NCI-H460 (cell line): ENCODE results near the gene OMA1. TPM values are rescaled to one million over a fixed set of nuclear protein-coding genes. Genes with fewer than 3 reads are reported as not detected.
"Not testable (repeated sequence)": the region's sequence is repeated elsewhere in the genome, so short reads cannot be mapped to it uniquely, and the experiment has no call there.

Experiments used
- DNase-seq: peaks from one replicate; pipeline ENCODE4 v3.0.0-alpha.2; 2016; ENCODE audit warnings: low read depth; ENCODE audit errors: extremely low read depth
- total RNA-seq: library from RNA; depleted of rRNA; stranded (reverse); fragments of >200 nt; shearing (Covaris generic); gene quantifications from 2 replicates; pipeline ENCODE4 v1.2.3, GENCODE V29; 2014

The OMA1 gene
- total RNA-seq, 1 experiment from 2014 or later = 14.4 TPM

GRCh38 chr1:58574816-58575215, 28.3 kb upstream of the OMA1 start:
- no peak for DNase-seq

GRCh38 chr1:58573705-58574591, 27.4 kb upstream of the OMA1 start:
- no peak for DNase-seq

- no peak for DNase-seq
These were observed 26.6 kb upstream of the OMA1 start for GRCh38 chr1:58573138-58573537.

GRCh38 chr1:58572690-58573089, 26.2 kb upstream of the OMA1 start:
- DNase-seq = no peak

- no peak for DNase-seq
These were observed 25.1 kb upstream of the OMA1 start for GRCh38 chr1:58571616-58572015.

- DNase-seq = no peak
These were observed 24.3 kb upstream of the OMA1 start for GRCh38 chr1:58570817-58571216.

GRCh38 chr1:58570094-58570493, 23.6 kb upstream of the OMA1 start:
- no peak for DNase-seq

GRCh38 chr1:58568911-58569310, 22.4 kb upstream of the OMA1 start:
- DNase-seq = no peak

GRCh38 chr1:58568271-58568860, 21.8 kb upstream of the OMA1 start:
- DNase-seq = no peak

- DNase-seq = no peak
These were observed 19.8 kb upstream of the OMA1 start for GRCh38 chr1:58566339-58566738.

- not testable (repeated sequence) for DNase-seq
These were observed 17.2 kb upstream of the OMA1 start for GRCh38 chr1:58563715-58564114.

GRCh38 chr1:58561633-58562032, 15.1 kb upstream of the OMA1 start:
- no peak for DNase-seq

- DNase-seq = no peak
These were observed 8.9 kb upstream of the OMA1 start for GRCh38 chr1:58555393-58555792.

GRCh38 chr1:58551186-58552140, 4.9 kb upstream of the OMA1 start:
- DNase-seq = no peak

GRCh38 chr1:58549291-58549690, 2.8 kb upstream of the OMA1 start:
- DNase-seq = not testable (repeated sequence)

- no peak for DNase-seq
These were observed 1.8 kb upstream of the OMA1 start for GRCh38 chr1:58548371-58548770.

- peak; percentile 18 for DNase-seq
These were observed 671 bp downstream of the OMA1 start for GRCh38 chr1:58545591-58546519.

- no peak for DNase-seq
These were observed 3.3 kb downstream of the OMA1 start for GRCh38 chr1:58543260-58543659.

- DNase-seq = no peak
These were observed 7.0 kb downstream of the OMA1 start for GRCh38 chr1:58539553-58539952.

- no peak for DNase-seq
These were observed 7.7 kb downstream of the OMA1 start for GRCh38 chr1:58538821-58539220.
